Endothelial cell (in vitro differentiated cells): ENCODE measurements around the gene AKAP13. TPM values are rescaled to one million over a fixed set of nuclear protein-coding genes. Genes with fewer than 3 reads are reported as not detected.

Source experiments
- DNase-seq: peaks from one replicate; pipeline ENCODE4 v3.0.0; 2021; ENCODE audit warnings: low spot score
- H3K27ac Mint-ChIP-seq: one replicate; pipeline ENCODE4 v1.8.0; 2021; ENCODE audit warnings: mixed read lengths, inconsistent platforms; ENCODE audit not compliant: unreplicated experiment
- H3K27me3 Mint-ChIP-seq: one replicate; pipeline ENCODE4 v1.8.0; 2021; ENCODE audit warnings: mild to moderate bottlenecking, moderate library complexity, mixed read lengths, inconsistent platforms; ENCODE audit not compliant: unreplicated experiment
- H3K36me3 Mint-ChIP-seq: one replicate; pipeline ENCODE4 v1.8.0; 2021; ENCODE audit warnings: mild to moderate bottlenecking, low read depth, mixed read lengths, inconsistent platforms; ENCODE audit not compliant: unreplicated experiment
- H3K4me1 Mint-ChIP-seq: one replicate; pipeline ENCODE4 v1.8.0; 2021; ENCODE audit warnings: mild to moderate bottlenecking, mixed read lengths, inconsistent platforms; ENCODE audit not compliant: unreplicated experiment
- H3K4me3 Mint-ChIP-seq: one replicate; pipeline ENCODE4 v1.8.0; 2021; ENCODE audit warnings: mild to moderate bottlenecking, mixed read lengths, inconsistent platforms; ENCODE audit not compliant: unreplicated experiment
- H3K9me3 Mint-ChIP-seq: one replicate; pipeline ENCODE4 v1.8.0; 2021; ENCODE audit warnings: mixed read lengths, inconsistent platforms; ENCODE audit not compliant: unreplicated experiment
- CTCF ChIP-seq: fragments of 200-600 bp; sonication (generic); IDR thresholded peaks from one replicate; pipeline ENCODE4 v1.5.0; 2021; ENCODE audit warnings: antibody characterized with exemption; ENCODE audit not compliant: unreplicated experiment
- total RNA-seq: library from RNA; stranded (reverse); fragmentation: NEBNext Ultra II Directional; extraction: Animal tissue kit (Norgen Biotek cat#: 25700); gene quantifications from one replicate; pipeline ENCODE4 v1.2.1, GENCODE V29; 2021; ENCODE audit not compliant: unreplicated experiment

Gene AKAP13
- total RNA-seq, 1 donor from 2014 or later: 249 TPM

DNA sequence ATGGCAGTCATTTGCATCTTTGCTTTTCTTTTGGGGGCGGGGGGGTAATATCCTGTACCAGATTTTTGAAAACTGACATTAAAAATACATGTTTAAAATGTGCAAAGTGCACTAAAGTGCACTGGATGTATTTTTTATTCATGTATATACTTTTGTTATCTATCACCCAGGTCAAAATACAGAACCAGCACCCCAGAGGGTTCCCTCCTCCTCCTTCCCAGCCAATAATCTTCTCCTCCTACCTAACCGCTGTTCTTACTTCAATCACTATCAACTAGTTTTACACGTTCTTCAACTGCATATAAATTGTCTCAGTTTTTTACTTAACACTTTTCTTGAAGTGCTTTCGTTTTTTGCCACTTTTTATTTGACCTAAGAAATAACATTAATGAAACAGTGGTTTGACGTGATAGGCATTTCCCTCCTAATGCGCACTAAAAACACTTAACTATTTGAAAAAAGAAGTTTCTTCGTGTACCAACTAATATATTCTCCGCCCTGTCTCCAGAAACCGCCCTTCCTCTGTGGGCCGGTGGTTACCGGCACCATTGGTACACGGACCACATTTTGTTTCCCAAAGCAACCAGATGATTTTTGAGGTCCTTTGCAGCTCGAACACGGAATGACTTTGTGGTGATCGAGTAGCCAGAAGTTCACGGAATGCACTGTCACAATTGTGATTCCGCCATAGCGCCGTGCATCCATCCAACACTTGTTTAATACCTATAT lies 836 bp upstream of the AKAP13 start:
- Mint-ChIP-seq H3K27ac (peak overlapping the region; percentile 94), H3K4me1 (peaks cover 37% of the 10 kb centered on the region), H3K4me3 (peak overlapping the region; percentile 94), H3K36me3 (no peaks in the 10 kb centered on the region), H3K27me3 (peaks cover 5% of the 10 kb centered on the region), H3K9me3 (no peaks in the 10 kb centered on the region)
- no peak for TF ChIP-seq CTCF
- peak; percentile 10 for DNase-seq

- H3K27me3 Mint-ChIP-seq: peaks cover 5% of the 10 kb centered on the region
- no peaks in the 10 kb centered on the region for H3K9me3 Mint-ChIP-seq
- H3K4me3 Mint-ChIP-seq: peak overlapping the region; percentile 92
- no peaks in the 10 kb centered on the region for H3K36me3 Mint-ChIP-seq
- TF ChIP-seq CTCF: no peak
- peaks cover 40% of the 10 kb centered on the region for H3K4me1 Mint-ChIP-seq
- H3K27ac Mint-ChIP-seq: peak overlapping the region; percentile 54
- DNase-seq: no peak
Observed at GRCh38 chr15:85380812-85381642, 624 bp downstream of the AKAP13 start.

DNA sequence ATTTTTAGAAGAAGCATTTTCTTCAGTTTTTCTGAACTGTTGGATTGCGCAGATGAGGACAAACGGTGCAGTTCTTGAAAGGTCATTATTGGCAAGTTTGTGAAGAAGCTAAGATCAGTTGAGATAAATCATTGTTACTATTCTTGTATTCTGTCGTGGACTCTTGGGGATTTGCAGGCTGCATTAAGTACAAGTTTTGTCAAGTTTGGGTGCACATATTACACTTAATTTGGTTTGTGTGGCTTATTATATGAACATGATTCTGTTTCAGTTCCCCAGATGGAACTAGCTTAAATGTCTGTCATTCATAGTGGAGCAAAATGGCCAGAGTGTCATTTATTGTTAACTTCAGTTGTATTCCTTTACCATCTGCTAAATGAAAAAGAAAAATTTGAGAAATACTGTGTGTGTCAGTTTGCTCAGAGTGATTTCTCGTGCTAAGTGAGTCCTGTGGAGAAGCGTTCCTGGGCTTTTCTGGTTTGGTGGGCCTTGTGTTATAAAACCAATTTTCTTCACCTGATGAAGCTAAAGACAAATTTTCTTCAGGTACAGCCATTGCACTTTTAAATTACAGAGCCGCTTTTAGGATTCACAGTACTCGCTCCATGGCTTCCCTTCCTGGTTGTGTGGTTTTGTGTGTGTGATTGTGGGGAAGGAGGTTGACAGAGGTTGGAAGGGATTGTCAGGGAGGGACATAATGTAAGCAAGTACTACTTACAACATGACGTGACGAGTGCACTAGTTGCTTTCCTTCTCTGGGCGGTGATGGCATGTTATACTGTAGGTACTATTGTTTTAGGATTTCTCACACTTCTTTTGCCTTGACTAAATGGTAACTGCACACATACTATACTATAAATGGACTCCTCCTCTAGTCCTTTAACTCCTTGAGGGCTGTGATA lies 1.7 kb downstream of the AKAP13 start:
- Mint-ChIP-seq H3K4me1 (peaks cover 40% of the 10 kb centered on the region), H3K36me3 (no peaks in the 10 kb centered on the region), H3K27me3 (peaks cover 5% of the 10 kb centered on the region), H3K4me3 (peak overlapping the region; percentile 88), H3K9me3 (no peaks in the 10 kb centered on the region), H3K27ac (peak overlapping the region; percentile 28)
- no peak for DNase-seq
- no peak for TF ChIP-seq CTCF

DNA sequence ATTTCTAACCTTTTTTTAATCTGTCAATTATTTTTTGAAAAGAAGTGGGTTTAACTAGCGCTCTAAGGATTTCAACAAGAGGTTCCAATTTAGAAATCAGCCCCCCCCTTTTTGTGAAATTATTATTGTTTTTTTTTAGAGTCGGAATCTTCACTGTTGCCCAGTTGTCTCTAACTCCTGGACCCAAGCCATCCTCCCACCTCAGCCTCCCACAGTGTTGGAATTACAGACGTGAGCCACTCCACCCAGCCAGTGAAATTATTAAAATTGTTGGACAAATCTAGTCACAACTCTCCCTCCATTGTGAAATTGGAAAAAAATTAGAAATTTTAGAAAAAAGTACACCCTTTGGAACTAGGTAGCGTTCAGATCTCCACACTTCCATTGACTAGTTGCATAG lies 2.5 kb downstream of the AKAP13 start:
- TF ChIP-seq CTCF: no peak
- no peak overlapping the region for H3K4me3 Mint-ChIP-seq
- no peaks in the 10 kb centered on the region for H3K9me3 Mint-ChIP-seq
- no peak overlapping the region for H3K27ac Mint-ChIP-seq
- H3K27me3 Mint-ChIP-seq: peaks cover 5% of the 10 kb centered on the region
- H3K4me1 Mint-ChIP-seq: peaks cover 45% of the 10 kb centered on the region
- no peak for DNase-seq
- H3K36me3 Mint-ChIP-seq: no peaks in the 10 kb centered on the region
